Fibroblast of lung (primary cell): ENCODE measurements around the gene TMEM94. TPM values are rescaled to one million over a fixed set of nuclear protein-coding genes. Genes with fewer than 3 reads are reported as not detected.

Experiments used
- DNase-seq, 2 donors: peaks; one replicate each; pipeline versions ENCODE4 v3.0.0 to v3.0.0-alpha.2; 2010; ENCODE audit warnings: low read depth in 2 of 2
- H2AFZ ChIP-seq: 2 replicates; pipeline ENCODE4 v1.5.1; 2012; ENCODE audit warnings: low read length, control low read depth, inconsistent platforms
- H3K27ac ChIP-seq: 2 replicates; pipeline ENCODE4 v1.5.1; 2011; ENCODE audit warnings: low read length, control low read depth; ENCODE audit not compliant: insufficient read depth
- H3K27me3 ChIP-seq: 2 replicates; pipeline ENCODE4 v1.5.1; 2011; ENCODE audit warnings: mild to moderate bottlenecking, low read length; ENCODE audit not compliant: control insufficient read depth, insufficient read depth
- H3K36me3 ChIP-seq: 2 replicates; pipeline ENCODE4 v1.5.1; 2011; ENCODE audit warnings: low read length; ENCODE audit not compliant: control insufficient read depth, insufficient read depth
- H3K4me1 ChIP-seq: 2 replicates; pipeline ENCODE4 v1.5.1; 2011; ENCODE audit warnings: low read length; ENCODE audit not compliant: control insufficient read depth, insufficient read depth; ENCODE audit errors: extremely low read depth
- H3K4me2 ChIP-seq: 2 replicates; pipeline ENCODE4 v1.5.1; 2011; ENCODE audit warnings: low read length, control low read depth; ENCODE audit not compliant: insufficient read depth; ENCODE audit errors: extremely low read depth
- H3K4me3 ChIP-seq, 4 experiments: fragments of 200-600 bp in 1 of 4; sonication (generic) in 1 of 4; replicated peaks in 1 of 4; 2 replicates each; pipeline ENCODE4 v1.5.1; 2011 to 2016; ENCODE audit warnings: low read length in 4 of 4, low read depth in 3 of 4, mild to moderate bottlenecking in 3 of 4, control low read depth in 2 of 4, inconsistent platforms in 1 of 4, mixed read lengths in 1 of 4; ENCODE audit not compliant: insufficient read depth in 1 of 4; ENCODE audit errors: control extremely low read depth in 1 of 4
- H3K79me2 ChIP-seq: 2 replicates; pipeline ENCODE4 v1.5.1; 2012; ENCODE audit warnings: mild to moderate bottlenecking, low read length, inconsistent platforms; ENCODE audit not compliant: control insufficient read depth, insufficient read depth
- H3K9ac ChIP-seq: 2 replicates; pipeline ENCODE4 v1.5.1; 2011; ENCODE audit warnings: mild to moderate bottlenecking, low read length, control low read depth; ENCODE audit not compliant: insufficient read depth
- H3K9me3 ChIP-seq: 2 replicates; pipeline ENCODE4 v1.5.1; 2012; ENCODE audit warnings: low read depth, low read length; ENCODE audit not compliant: control insufficient read depth, insufficient read depth
- H4K20me1 ChIP-seq: 2 replicates; pipeline ENCODE4 v1.5.1; 2011; ENCODE audit warnings: low read length; ENCODE audit not compliant: control insufficient read depth, insufficient read depth; ENCODE audit errors: extremely low read depth
- CTCF ChIP-seq, 2 donors: IDR thresholded peaks in 1 of 2; conservative IDR thresholded peaks in 1 of 2; 1 replicate in 1 of 2; 2 replicates in 1 of 2; pipeline ENCODE4 v1.5.1; 2011 to 2012; ENCODE audit warnings: low read length in 2 of 2, control low read depth in 1 of 2, inconsistent platforms in 1 of 2, low read depth in 1 of 2, mild to moderate bottlenecking in 1 of 2
- EZH2 ChIP-seq: IDR thresholded peaks from 2 replicates; pipeline ENCODE4 v1.5.1; 2012; ENCODE audit warnings: low read length, control low read depth, mild to moderate bottlenecking; ENCODE audit errors: missing control alignments
- polyA plus RNA-seq, 2 donors: library from polyadenylated mRNA; depleted of rRNA in 1 of 2; stranded (reverse) in 1 of 2; unstranded in 1 of 2; fragments of >200 nt; gene quantifications; 2 replicates each; pipeline ENCODE4 v1.2.1, GENCODE V29; 2011 to 2012; ENCODE audit warnings: missing spikeins in 1 of 2
- total RNA-seq: library from RNA; depleted of rRNA; stranded (reverse); fragments of >200 nt; gene quantifications from 2 replicates; pipeline ENCODE4 v1.2.1, GENCODE V29; 2014

Gene TMEM94
- total and polyA plus RNA-seq, 2 donors (not counting 1 experiment from before 2014, with no cell fraction given) = 18.3 to 35.0 TPM

- H3K9ac ChIP-seq = no peak overlapping the region
- TF ChIP-seq EZH2 (no peak), CTCF (conservative IDR thresholded peaks at IDR 0.05 in 1 of 2, IDR thresholded peaks at IDR 0.05 in 1 of 2; ENCODE audit: low read depth in 1 of 2, low read length in 2 of 2) (no peak)
These were observed 44.9 kb upstream of the TMEM94 start for GRCh38 chr17:75411328-75412067.

GRCh38 chr17:75412455-75413317 lies 43.7 kb upstream of the TMEM94 start:
- H3K36me3 ChIP-seq = no peaks in the 10 kb centered on the region
- no peaks in the 10 kb centered on the region for H3K4me1 ChIP-seq
- peak overlapping the region; percentile 76 for H3K4me2 ChIP-seq
- peaks cover 9% of the 10 kb centered on the region for H3K27me3 ChIP-seq
- no peak overlapping the region for H3K9ac ChIP-seq
- no peaks in the 10 kb centered on the region for H4K20me1 ChIP-seq
- TF ChIP-seq CTCF (conservative IDR thresholded peaks at IDR 0.05 in 1 of 2, IDR thresholded peaks at IDR 0.05 in 1 of 2; ENCODE audit: low read depth in 1 of 2, low read length in 2 of 2) (peak; percentile 78 to 81), EZH2 (no peak)
- H3K27ac ChIP-seq = no peak overlapping the region
- peak overlapping the region in 2 of 4 experiments; percentile 24 to 29 for H3K4me3 ChIP-seq
- peak overlapping the region; percentile 3 for H2AFZ ChIP-seq
- H3K9me3 ChIP-seq = no peaks in the 10 kb centered on the region
- no peaks in the 10 kb centered on the region for H3K79me2 ChIP-seq
- DNase-seq = peak; percentile 48 to 79

More at GRCh38 chr17:75411328-75412067, 44.9 kb upstream of the TMEM94 start:
- no peak overlapping the region for H3K27ac ChIP-seq
- H2AFZ ChIP-seq = no peak overlapping the region
- peaks cover 9% of the 10 kb centered on the region for H3K27me3 ChIP-seq
- no peak for DNase-seq
- H3K4me1 ChIP-seq = no peaks in the 10 kb centered on the region
- H3K9me3 ChIP-seq = no peaks in the 10 kb centered on the region
- H4K20me1 ChIP-seq = no peaks in the 10 kb centered on the region
- no peaks in the 10 kb centered on the region for H3K79me2 ChIP-seq
- H3K4me2 ChIP-seq = no peak overlapping the region
- no peaks in the 10 kb centered on the region for H3K36me3 ChIP-seq
- no peak overlapping the region for H3K4me3 ChIP-seq

- Histone ChIP-seq H3K27me3 (peaks cover 9% of the 10 kb centered on the region), H3K79me2 (no peaks in the 10 kb centered on the region), H3K36me3 (no peaks in the 10 kb centered on the region), H3K9me3 (no peaks in the 10 kb centered on the region), H2AFZ (no peak overlapping the region), H3K4me1 (no peaks in the 10 kb centered on the region), H3K4me2 (no peak overlapping the region), H3K9ac (no peak overlapping the region), H3K27ac (no peak overlapping the region), H4K20me1 (no peaks in the 10 kb centered on the region), H3K4me3 (no peak overlapping the region)
- no peak for TF ChIP-seq EZH2
- TF ChIP-seq CTCF (conservative IDR thresholded peaks at IDR 0.05 in 1 of 2, IDR thresholded peaks at IDR 0.05 in 1 of 2; ENCODE audit: low read depth in 1 of 2, low read length in 2 of 2) = no peak
- no peak for DNase-seq
These were observed 41.9 kb upstream of the TMEM94 start for GRCh38 chr17:75414488-75414887.
